HG03103 (cell line): Measurements from ENCODE around the gene SART1.

Experiments
- ATAC-seq: cut with Tn5 transposase; IDR thresholded peaks from one replicate; pipeline ENCODE4 v1.9.1; 2021; ENCODE audit warnings: low read depth; ENCODE audit not compliant: unreplicated experiment

Gene SART1, protein sequence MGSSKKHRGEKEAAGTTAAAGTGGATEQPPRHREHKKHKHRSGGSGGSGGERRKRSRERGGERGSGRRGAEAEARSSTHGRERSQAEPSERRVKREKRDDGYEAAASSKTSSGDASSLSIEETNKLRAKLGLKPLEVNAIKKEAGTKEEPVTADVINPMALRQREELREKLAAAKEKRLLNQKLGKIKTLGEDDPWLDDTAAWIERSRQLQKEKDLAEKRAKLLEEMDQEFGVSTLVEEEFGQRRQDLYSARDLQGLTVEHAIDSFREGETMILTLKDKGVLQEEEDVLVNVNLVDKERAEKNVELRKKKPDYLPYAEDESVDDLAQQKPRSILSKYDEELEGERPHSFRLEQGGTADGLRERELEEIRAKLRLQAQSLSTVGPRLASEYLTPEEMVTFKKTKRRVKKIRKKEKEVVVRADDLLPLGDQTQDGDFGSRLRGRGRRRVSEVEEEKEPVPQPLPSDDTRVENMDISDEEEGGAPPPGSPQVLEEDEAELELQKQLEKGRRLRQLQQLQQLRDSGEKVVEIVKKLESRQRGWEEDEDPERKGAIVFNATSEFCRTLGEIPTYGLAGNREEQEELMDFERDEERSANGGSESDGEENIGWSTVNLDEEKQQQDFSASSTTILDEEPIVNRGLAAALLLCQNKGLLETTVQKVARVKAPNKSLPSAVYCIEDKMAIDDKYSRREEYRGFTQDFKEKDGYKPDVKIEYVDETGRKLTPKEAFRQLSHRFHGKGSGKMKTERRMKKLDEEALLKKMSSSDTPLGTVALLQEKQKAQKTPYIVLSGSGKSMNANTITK

DNA sequence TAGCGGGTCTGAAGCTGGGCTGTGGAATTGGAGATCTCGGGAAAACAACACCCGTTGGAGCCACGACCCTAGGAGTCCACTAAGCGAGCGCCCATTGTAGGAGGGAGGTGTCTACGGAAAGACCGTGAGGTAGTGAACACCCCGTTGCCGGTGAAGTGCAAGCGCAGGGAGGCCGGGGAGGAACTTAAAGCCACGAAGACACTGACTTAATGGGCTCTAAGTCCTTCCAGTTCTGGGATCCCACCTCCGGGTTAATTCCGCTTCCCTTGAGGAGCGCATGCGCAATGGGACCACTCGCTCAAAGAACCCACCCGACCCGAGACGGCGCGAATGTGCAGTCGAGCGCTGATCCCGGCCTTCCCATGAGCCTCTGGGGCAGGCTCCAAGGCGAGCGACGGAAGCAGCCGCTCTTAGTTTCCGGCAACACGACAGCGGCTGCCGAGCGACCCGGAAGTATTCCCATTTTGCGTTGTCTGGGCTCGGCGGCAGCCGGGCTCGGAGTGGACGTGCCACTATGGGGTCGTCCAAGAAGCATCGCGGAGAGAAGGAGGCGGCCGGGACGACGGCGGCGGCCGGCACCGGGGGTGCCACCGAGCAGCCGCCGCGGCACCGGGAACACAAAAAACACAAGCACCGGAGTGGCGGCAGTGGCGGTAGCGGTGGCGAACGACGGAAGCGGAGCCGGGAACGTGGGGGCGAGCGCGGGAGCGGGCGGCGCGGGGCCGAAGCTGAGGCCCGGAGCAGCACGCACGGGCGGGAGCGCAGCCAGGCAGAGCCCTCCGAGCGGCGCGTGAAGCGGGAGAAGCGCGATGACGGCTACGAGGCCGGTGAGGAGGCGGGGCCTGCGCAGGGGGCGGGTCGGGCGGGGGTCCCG is at the start of gene SART1:
Gene SART1, plus strand, starts transcription at position 468 of the 874 bp plus-strand sequence. Its CDS starts 47 bp downstream, at position 515.
- ATAC-seq = peak; percentile 81

DNA sequence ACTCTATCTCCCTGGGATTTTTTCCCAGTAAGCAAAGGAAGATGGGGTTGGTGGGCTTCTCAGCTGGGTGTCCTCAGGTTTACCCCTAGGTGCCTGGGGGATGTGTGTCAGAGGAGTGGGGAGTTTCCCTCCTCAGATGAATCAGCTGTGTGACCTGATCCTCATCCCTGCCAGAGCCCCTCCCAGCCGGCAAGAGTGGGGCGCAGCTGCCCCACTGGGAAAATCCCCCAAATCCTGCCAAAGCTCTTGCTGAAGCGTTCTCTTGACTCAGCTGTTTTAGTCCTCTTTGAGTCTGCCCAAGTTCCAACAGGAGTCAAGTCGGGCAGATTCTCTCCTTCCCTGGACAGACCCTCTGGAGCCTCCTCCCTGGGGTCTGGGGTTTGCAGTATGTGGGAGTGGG is 48.7 kb upstream of the SART1 start:
- ATAC-seq = no peak

DNA sequence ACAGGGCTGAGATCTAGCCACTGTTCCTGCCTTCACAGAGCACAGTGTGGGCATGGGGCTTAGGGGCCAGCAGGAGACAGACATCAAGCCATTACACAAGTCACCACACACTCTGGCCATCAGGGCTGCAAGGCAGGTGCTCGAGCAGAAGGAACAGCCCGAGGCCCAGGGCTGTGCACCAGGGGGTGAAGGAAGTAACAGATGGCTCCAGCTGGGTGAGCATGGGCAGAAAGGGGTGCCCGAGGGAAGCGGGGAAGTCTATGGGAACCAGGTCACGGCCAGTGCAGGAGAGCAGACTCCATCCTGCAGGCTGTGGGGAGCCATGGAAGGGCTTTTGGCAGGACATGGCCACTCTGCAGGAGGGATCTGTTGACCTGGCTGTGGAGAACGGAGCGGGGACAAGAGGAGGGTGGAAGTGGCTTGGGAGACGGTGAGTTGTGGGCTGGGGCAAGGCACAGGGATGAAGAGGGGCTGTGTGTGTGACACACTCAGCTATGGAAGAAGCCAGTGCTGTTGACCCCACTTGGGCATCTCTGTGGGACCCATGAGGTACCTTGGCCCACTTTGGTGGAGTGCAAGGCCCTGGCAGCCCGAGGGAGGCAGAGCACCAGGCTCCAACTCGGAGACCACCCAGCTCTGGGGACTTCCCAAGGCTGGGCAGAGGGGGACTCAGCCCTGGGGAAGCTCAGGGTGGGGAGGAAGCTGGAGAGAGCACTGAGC is 46.3 kb upstream of the SART1 start:
- ATAC-seq = no peak

DNA sequence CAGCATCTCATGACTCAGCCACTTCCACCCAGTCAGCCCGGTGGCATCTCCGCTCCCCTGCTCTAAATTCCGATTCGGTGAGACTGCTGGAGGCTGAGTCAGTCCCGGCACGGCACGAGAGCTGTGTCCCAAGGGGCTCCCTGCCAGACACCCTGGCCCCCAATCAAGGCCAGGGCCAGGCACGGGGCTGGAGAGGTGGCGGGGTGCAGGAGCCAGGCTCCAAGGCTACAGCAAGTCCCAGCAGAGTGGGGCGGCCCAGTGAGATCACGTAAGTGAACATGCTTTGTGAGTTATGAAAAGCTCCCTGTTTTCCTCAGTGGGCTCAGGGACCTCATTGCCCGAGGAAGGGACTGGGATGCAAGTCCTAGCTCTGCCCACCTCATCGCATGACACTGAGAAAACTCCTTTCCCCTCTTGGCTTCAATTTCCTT is 45.7 kb upstream of the SART1 start:
- ATAC-seq = no peak

DNA sequence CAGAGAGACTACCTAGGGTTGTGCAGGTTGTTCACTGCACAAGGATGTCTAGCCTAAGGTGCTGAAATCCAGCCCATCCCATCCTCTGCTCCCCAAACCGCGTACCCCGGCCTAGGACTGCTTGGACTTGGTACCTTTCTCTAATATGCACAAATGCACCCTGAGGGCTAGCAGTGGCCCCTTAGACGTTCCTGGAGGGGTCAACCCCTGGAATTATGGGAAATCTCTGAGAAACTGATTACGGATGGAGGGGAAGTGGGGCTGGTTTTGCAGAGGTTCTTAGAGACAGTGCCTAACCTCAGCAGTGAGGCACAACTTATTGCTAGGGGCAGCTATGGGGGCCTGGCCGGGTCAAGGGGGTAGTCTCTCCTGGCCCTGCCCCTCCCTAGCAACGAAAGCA is 45.1 kb upstream of the SART1 start:
- no peak for ATAC-seq

DNA sequence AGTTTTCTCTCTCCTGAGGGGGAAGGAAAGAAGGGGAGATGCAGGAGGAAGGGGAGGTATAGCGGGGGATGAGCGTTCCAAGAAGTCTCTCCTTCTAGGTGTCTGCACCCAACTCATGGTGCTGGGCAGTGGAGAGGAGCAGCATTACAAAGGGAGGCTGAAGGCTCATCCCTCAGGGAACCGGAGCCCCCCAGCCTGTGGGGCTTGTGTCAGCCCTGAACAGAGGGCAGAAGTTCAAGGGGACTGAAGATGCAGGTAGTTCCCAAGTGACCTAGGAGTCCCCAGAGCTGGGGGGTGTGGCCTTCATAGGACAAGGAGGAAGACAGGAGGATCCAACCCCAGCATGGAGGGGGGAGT is 44.5 kb upstream of the SART1 start:
- no peak for ATAC-seq

DNA sequence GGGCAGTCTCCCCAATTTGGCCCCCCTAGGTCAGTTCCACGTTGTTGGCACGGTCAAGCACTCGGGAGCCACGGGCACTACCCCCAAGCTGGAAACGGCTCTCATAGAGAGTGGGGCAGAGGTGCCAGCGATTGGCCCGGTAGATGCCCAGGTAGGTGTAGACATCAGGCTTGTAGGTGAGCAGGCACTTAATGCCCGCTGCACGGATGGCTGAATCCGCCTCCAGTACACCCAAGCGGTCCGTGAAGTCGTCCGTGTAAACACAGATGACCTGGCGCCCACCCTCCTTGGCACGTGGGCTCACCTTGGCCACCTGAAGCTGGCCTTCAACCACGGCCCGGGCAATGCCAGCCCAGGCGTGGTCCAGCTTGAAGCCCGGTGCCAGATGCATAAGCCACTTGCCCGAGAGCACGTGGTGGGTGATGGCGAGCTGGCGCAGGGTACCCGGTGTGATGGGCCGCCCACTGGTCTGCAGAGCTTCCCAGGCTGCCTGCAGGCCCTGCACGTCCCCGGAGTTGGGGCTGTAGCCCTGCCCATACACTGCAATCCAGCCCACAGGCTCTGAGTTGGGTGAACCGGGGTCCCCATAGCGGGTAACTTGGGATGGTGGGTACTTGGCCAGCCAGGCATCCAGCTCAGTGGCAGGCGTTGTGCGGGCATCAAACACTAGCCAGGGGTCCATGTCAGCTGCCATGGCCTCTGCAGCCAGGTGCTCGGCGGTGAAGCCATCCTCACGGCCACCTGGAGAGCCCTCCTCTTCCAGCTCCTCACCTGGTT is 43.9 kb upstream of the SART1 start:
- no peak for ATAC-seq

DNA sequence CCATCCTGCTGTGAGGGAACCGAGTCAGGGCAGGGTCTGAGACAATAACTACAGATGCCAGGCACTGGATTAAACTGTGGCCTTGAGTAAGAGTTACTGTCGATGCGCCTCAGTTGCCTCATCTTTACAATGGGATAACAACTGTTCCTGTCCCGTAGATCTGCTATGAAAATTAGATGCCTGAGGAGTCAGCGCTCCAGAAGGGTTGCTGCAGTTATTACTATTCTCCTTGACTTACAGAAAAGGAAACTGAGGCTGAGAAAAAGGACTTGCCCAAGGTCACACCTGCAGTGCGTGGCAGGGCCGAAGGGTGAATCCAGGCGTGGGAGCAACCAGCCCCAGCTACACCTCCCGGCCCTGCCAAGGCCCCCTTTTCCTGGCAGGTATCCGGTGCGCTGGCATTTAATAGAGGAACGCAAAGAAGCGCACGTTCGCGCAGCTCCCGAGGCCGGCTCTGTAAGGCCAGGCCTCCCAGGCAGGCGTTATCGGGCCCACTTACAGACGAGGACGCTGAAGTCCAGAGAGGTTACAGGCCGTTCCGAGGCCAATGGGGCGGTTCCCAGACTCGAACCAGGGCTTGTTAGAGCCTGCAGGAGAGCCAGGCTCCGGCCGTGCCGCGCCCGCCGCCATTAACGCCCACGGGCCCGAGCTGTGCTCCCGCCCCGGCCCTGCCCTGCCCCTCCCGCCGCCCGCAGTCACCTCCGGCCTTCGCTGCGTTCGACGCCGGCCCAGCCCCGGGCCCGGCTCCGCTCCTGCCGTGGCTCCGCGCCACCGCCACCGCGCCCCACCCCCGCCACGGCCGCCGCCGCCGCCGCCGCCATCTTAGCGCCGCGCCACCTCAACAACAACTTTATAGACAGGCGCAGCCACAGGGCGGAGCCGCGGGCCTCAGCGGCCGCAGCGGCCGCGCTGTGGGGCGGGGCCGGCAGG is 43.1 kb upstream of the SART1 start, which contains the start of gene C11orf68:
Gene C11orf68, minus strand, starts transcription at position 852 of the 930 bp plus-strand sequence. Its CDS starts 31 bp downstream, at position 821.
- peak; percentile 51 for ATAC-seq

DNA sequence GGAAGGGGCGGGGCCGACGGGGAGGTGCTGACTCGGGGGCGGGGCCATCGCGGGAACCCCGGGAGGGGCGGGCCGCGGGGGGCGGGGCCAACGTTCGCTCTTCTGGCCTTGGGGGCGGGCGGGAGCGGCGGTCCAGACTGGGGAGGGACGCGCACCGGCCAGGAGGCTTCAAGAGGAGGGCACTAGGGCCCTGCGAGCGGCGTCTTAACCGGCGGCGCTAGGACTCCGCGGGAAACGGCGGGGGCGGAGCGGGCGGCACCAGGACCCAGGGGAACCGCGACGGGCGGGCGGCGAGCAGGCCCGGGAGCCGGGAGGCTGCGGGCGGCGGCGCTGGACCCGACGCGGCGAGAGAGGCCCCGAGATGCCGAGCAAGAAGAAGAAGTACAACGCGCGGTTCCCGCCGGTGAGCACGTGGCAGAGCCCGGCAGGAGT is 42.4 kb upstream of the SART1 start, which contains the start of gene DRAP1:
Gene DRAP1, plus strand, starts transcription at position 286 of the 432 bp plus-strand sequence. Its CDS starts 76 bp downstream, at position 362.
- ATAC-seq = peak; percentile 80

DNA sequence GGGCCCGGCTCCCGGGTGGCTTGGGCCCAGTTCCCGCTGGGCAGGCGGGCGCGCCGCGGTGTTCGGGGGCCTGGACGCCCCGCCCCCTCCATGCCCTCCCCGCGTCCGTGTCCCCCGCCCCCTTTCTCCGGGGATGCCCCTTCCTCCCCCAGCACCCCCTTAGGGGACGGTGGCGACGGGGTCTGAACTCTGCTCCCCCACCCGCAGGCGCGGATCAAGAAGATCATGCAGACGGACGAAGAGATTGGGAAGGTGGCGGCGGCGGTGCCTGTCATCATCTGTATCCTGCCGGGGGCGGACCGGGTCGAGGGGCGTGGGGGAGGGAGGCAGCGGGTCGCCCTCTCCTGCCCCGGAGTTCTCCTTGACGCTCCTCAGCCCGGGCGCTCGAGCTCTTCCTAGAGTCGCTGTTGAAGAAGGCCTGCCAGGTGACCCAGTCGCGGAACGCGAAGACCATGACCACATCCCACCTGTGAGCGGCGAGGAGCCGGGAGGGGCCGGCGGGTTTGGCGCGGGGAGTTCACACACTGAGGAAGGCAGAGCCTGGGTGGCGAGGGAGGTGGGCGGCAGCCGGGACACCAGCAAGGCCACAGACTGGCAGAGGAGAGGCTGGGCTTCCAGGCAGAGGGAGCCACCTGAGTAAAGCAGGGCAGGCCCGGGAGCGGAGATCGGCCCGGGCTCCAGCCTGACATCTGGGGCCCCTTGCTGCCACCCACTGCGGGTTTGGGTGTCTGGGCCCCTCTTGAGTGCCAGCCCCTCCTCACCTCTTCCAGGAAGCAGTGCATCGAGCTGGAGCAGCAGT is 41.8 kb upstream of the SART1 start:
- peak; percentile 23 for ATAC-seq

DNA sequence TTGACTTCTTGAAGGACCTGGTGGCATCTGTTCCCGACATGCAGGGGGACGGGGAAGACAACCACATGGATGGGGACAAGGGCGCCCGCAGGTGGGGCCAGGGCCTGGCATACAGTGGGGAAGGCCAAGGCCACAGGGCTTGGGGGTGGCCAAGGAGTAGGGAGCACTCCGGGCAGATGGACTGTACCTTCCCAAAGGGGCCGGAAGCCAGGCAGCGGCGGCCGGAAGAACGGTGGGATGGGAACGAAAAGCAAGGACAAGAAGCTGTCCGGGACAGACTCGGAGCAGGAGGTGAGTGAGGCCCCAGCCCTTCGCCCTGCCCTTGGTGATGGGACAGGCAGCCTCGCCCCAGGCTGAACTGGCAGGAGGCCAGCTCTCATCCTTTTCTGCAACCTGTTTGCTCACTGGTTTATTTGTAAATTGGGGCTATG is 41.1 kb upstream of the SART1 start:
- ATAC-seq = no peak

DNA sequence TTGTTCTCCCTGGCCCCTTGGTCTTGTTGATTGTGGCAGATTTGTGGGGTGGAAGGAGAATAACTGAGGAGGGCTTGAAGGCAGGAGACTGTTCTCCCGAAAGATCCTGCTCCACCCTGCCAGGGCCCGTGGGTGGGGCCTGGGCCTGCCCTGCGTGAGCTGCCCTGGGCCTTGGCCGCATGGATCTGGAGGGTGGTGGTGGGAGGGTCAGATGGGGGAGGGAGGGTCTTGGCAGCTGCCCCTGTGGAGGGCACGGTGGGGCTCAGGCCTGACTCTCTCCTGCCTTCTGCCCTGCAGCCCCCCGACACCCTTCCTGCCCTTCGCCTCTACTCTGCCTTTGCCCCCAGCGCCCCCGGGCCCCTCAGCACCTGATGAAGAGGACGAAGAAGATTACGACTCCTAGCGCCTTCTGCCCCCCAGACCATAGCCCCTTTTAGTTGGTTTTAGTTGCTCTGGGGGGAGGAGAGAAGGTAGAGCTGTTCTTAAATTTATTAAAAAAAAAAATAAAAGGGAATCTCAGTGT is 40.4 kb upstream of the SART1 start:
- no peak for ATAC-seq

DNA sequence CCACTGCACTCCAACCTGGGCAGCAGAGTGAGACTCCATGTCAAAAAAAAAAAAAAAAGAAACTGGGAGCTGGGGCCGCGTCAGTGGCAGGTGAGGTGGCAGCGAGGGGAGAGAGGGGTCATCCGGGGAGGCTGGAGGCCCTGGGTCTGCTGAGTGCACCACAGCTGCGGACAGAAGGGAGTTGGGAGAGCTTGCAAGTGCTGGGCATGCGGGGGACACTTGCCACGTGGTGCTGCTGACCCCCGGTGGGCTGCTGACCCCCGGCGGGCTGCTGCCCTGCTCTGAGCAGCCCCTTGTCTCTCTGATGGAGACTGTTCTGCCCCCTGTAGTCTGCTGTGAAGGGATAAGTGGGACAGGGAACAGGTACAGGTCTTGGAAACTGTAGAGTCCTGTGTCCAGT is 39.7 kb upstream of the SART1 start:
- ATAC-seq = no peak

DNA sequence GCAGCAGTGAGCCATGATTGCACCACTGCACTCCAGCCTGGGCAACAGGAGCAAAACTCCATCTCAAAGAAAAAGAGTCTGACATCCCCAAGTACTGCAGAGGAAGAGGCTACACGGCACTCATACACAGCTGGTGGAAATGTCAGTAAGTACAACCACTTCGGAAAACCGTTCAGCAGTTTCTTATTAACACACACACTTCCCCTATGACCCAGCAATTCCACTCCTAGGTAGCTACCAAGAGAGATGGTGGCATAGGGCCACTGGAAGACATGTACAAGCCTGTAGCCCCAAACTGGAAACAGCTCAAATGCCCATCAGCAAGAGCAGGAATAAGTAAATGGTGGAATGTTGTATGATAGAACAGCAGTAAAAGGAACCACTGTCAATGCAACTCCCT is 39.0 kb upstream of the SART1 start:
- ATAC-seq = no peak

DNA sequence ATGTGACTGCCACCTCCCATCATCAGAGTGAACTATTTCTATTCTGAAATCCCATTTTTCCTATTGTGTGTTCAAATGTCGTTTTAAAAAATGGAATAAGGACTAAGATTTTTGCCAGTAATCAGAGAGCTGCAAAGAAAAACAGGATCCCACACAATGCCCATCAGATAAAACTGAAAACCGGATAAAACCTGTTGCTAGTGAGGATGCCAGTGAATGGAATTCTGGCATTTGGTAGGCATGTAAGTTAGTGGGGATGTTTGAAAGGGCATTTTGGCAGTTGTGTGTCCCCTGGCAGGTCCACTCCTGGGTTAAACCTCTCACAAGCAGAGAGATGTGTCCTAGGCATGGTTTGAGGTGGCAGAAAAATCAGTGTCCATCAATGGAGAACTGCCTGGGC is 36.1 kb upstream of the SART1 start:
- no peak for ATAC-seq

DNA sequence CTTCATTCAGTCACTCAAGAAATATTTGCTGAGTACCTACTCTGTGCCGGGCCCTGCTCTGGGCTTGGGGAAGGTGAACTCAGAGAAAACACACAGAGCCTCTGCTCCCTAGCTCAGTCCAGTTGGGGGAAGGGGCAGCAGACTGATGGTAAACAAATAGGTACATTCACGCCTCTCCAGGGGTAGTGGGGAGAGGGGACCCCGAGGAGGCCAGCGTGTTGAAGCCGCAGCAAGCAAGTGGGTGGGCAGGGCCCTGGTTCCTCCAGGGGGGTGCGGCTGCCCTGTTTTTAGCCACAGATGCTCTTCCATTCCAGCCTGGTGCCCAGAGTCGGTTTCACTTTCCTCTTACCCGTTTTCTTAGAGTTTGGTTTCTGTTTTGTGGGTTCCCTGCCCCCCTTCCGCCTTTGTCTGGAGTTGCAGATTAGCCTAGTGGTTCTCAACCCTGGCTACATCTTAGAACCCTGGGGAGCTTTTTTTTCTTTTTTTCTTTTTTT is 33.6 kb upstream of the SART1 start:
- no peak for ATAC-seq

DNA sequence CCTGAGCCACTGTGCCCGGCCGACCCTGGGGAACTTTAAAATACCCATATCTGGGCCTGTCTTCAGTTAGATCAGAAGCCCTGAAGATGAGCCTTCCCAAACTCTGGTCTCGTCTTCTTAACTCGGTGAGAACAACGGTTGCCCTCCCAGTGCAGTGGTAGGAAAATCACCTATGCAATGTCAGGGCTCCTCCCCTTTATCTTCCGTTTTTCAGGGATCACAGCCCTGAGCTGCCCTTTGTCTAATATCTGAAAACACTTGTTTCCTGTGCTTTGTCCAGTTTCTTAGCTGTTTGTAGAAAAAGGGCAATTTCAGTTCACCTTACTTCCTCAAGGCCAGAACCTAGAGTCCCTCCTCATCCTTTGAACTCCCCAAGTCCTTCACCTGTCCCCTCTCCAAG is 32.9 kb upstream of the SART1 start:
- ATAC-seq = no peak
